HG02885 (cell line): ENCODE results near the gene URI1.
A peak's percentile ranks its signal among the peaks of the same experiment; 100 is the strongest.
"Not testable (repeated sequence)": the region's sequence is repeated elsewhere in the genome, so short reads cannot be mapped to it uniquely, and the experiment has no call there.

Experiments
- ATAC-seq: cut with Tn5 transposase; IDR thresholded peaks from one replicate; pipeline ENCODE4 v1.9.1; 2021; ENCODE audit warnings: mild to moderate bottlenecking; ENCODE audit not compliant: unreplicated experiment, poor library complexity

The URI1 gene

GRCh38 chr19:30011051-30011578 lies 69.1 kb downstream of the URI1 start:
- no peak for ATAC-seq

- no peak for ATAC-seq
Measured at GRCh38 chr19:30014770-30015169, 72.7 kb downstream of the URI1 start.

GRCh38 chr19:30017172-30017571 lies 75.1 kb downstream of the URI1 start:
- ATAC-seq = peak; percentile 82

GRCh38 chr19:30020189-30020588 lies 78.2 kb downstream of the URI1 start:
- no peak for ATAC-seq

- no peak for ATAC-seq
Measured at GRCh38 chr19:30022659-30023058, 80.6 kb downstream of the URI1 start.

GRCh38 chr19:30023330-30023729 lies 81.3 kb downstream of the URI1 start:
- no peak for ATAC-seq

- no peak for ATAC-seq
Measured at GRCh38 chr19:30024091-30024490, 82.1 kb downstream of the URI1 start.

GRCh38 chr19:30026933-30027332 lies 84.9 kb downstream of the URI1 start:
- ATAC-seq = no peak

GRCh38 chr19:30028118-30028991 lies 86.3 kb downstream of the URI1 start:
- ATAC-seq = no peak

GRCh38 chr19:30028992-30029343 lies 86.9 kb downstream of the URI1 start:
- ATAC-seq = no peak

- peak; percentile 84 for ATAC-seq
Measured at GRCh38 chr19:30029721-30030510, 87.9 kb downstream of the URI1 start.

- no peak for ATAC-seq
Measured at GRCh38 chr19:30034321-30034720, 92.3 kb downstream of the URI1 start.

GRCh38 chr19:30036154-30037129 lies 94.4 kb downstream of the URI1 start:
- no peak for ATAC-seq

- ATAC-seq = no peak
Measured at GRCh38 chr19:30037835-30038234, 95.8 kb downstream of the URI1 start.

GRCh38 chr19:30041931-30042330 lies 99.9 kb downstream of the URI1 start:
- ATAC-seq = not testable (repeated sequence)

GRCh38 chr19:30043008-30043407 lies 101.0 kb downstream of the URI1 start:
- not testable (repeated sequence) for ATAC-seq

- ATAC-seq = no peak
Measured at GRCh38 chr19:30044273-30045248, 102.5 kb downstream of the URI1 start.

- peak; percentile 59 for ATAC-seq
Measured at GRCh38 chr19:30046522-30046921, 104.5 kb downstream of the URI1 start.

GRCh38 chr19:30047432-30047831 lies 105.4 kb downstream of the URI1 start:
- ATAC-seq = no peak
